Measurements from ENCODE around the gene MOGAT3. TPM values are rescaled to one million over a fixed set of nuclear protein-coding genes. Genes with fewer than 3 reads are reported as not detected.

The MOGAT3 gene
- total and polyA plus RNA-seq, 4 donors, result not detected

- WGBS, 2 donors, result 1 to 2% methylated on average over 36 to 38 of the region's 38 CpGs
- peaks cover 8 to 64% (median 59%) of the 10 kb centered on the region in 3 donors for H3K27me3 ChIP-seq (ENCODE audit: control insufficient read depth in 3 of 3, insufficient read depth in 3 of 3, low read length in 2 of 3)
- peaks cover 0 to 4% (median 0%) of the 10 kb centered on the region in 4 donors for H3K36me3 ChIP-seq (ENCODE audit: control insufficient read depth in 4 of 4, insufficient read depth in 4 of 4, low read length in 4 of 4)
- no peak overlapping the region for H3K4me3 ChIP-seq
- peaks cover 0 to 37% (median 11%) of the 10 kb centered on the region in 5 donors for H3K4me1 ChIP-seq (ENCODE audit: control insufficient read depth in 5 of 5, insufficient read depth in 5 of 5, low read length in 5 of 5)
- ATAC-seq (ENCODE audit: insufficient read depth, low FRiP score), result no peak
- no peak overlapping the region for H3K9ac ChIP-seq (ENCODE audit: insufficient read depth in 1 of 2, low read length in 2 of 2)
- TF ChIP-seq CTCF (IDR thresholded peaks at IDR 0.05; ENCODE audit: control extremely low read depth, extremely low read depth), result no peak
- DNase-seq, result no peak
- H3K9me3 ChIP-seq (ENCODE audit: control insufficient read depth in 4 of 4, insufficient read depth in 3 of 4, low read length in 3 of 4), result peaks cover 0 to 9% (median 0%) of the 10 kb centered on the region in 4 donors
- no peak overlapping the region for H3K27ac ChIP-seq (ENCODE audit: low read depth in 1 of 2, low read length in 1 of 2)
These were observed 34.7 kb downstream of the MOGAT3 start for GRCh38 chr7:101165958-101166647.

- peaks cover 0 to 37% (median 11%) of the 10 kb centered on the region in 5 donors for H3K4me1 ChIP-seq (ENCODE audit: control insufficient read depth in 5 of 5, insufficient read depth in 5 of 5, low read length in 5 of 5)
- H3K4me3 ChIP-seq, result no peak within 1 kb of the TSS
- H3K27me3 ChIP-seq (ENCODE audit: control insufficient read depth in 3 of 3, insufficient read depth in 3 of 3, low read length in 2 of 3), result peaks cover 3 to 56% (median 51%) of the 10 kb centered on the region in 3 donors
- no peak within 1 kb of the TSS for H3K9ac ChIP-seq (ENCODE audit: insufficient read depth in 1 of 2, low read length in 2 of 2)
- ATAC-seq (ENCODE audit: insufficient read depth, low FRiP score) (peak; percentile 90), DNase-seq (peak; percentile 89 to 91 (median 90))
- peaks cover 0 to 7% (median 0%) of the 10 kb centered on the region in 4 donors for H3K9me3 ChIP-seq (ENCODE audit: control insufficient read depth in 4 of 4, insufficient read depth in 3 of 4, low read length in 3 of 4)
- no peak for TF ChIP-seq CTCF (IDR thresholded peaks at IDR 0.05; ENCODE audit: control extremely low read depth, extremely low read depth)
- no peak within 1 kb of the TSS for H3K27ac ChIP-seq (ENCODE audit: low read depth in 1 of 2, low read length in 1 of 2)
- peaks cover 0 to 4% (median 0%) of the 10 kb centered on the region in 4 donors for H3K36me3 ChIP-seq (ENCODE audit: control insufficient read depth in 4 of 4, insufficient read depth in 4 of 4, low read length in 4 of 4)
- WGBS, 2 donors, result 3% methylated on average over 71 to 74 of the region's 74 CpGs
These were observed 35.5 kb downstream of the MOGAT3 start, which contains the start of gene VGF for GRCh38 chr7:101165075-101165957. VGF (minus strand) TSS chr7:101165569; CDS start chr7:101164843, 726 bp downstream.

- no peak for ATAC-seq (ENCODE audit: insufficient read depth, low FRiP score)
- 3% methylated on average over 67 to 75 of the region's 75 CpGs for WGBS, 2 donors
These were observed 36.6 kb downstream of the MOGAT3 start for GRCh38 chr7:101164071-101164840.

More at GRCh38 chr7:101164071-101164840, 36.6 kb downstream of the MOGAT3 start:
- H3K4me3 ChIP-seq, result no peak overlapping the region
- peak; percentile 50 to 67 (median 50) for DNase-seq
- peaks cover 0 to 14% (median 1%) of the 10 kb centered on the region in 4 donors for H3K36me3 ChIP-seq (ENCODE audit: control insufficient read depth in 4 of 4, insufficient read depth in 4 of 4, low read length in 4 of 4)
- peaks cover 7 to 45% (median 41%) of the 10 kb centered on the region in 3 donors for H3K27me3 ChIP-seq (ENCODE audit: control insufficient read depth in 3 of 3, insufficient read depth in 3 of 3, low read length in 2 of 3)
- no peak for TF ChIP-seq CTCF (IDR thresholded peaks at IDR 0.05; ENCODE audit: control extremely low read depth, extremely low read depth)
- peaks cover 0 to 34% (median 19%) of the 10 kb centered on the region in 5 donors for H3K4me1 ChIP-seq (ENCODE audit: control insufficient read depth in 5 of 5, insufficient read depth in 5 of 5, low read length in 5 of 5)
- H3K9ac ChIP-seq (ENCODE audit: insufficient read depth in 1 of 2, low read length in 2 of 2), result no peak overlapping the region
- H3K27ac ChIP-seq (ENCODE audit: low read depth in 1 of 2, low read length in 1 of 2), result no peak overlapping the region
- H3K9me3 ChIP-seq (ENCODE audit: control insufficient read depth in 4 of 4, insufficient read depth in 3 of 4, low read length in 3 of 4), result peaks cover 0 to 7% (median 0%) of the 10 kb centered on the region in 4 donors

All from lung (tissue), 12 donors.